ENCODE measurements around the gene KCP.

Gene KCP

DNA sequence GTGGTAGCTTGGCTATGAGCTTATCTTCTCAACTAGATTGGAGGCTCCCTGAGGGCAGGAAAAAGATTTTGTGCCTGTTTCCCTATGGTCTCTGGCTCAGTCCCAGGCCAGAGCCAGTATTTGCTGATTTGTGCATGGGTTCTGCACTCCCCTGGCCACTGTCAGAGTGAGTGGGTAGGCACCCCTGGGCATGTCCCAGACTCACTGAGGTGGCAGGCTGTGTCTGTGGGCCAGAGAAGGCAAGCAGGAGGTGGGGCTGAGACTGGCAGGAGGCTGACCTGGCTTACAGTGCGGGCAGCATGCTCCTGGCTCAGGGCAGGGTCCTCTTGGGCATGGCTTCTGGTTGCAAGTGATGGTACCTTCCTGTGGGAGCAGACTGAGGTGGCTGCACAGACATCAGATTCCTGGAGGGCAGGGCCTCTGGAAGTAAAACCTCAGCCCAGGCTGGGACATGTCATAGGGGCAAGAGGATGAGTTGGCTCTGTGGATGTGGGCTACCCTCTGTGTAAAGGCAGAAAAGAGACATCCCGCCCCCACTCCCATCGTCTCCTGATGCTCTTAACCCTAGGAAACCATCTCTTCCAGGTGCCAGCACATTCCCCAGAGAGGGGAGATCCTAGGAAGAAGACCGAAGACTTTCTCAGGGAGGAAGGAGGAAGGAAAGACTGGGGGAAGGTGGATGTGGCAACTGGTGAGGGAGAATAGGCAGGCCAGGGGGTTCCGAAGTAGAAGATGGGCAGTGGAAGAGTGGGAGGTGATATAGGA lies 4.3 kb downstream of the KCP start:
- DNase-seq (ENCODE audit: low spot score): no peak

DNA sequence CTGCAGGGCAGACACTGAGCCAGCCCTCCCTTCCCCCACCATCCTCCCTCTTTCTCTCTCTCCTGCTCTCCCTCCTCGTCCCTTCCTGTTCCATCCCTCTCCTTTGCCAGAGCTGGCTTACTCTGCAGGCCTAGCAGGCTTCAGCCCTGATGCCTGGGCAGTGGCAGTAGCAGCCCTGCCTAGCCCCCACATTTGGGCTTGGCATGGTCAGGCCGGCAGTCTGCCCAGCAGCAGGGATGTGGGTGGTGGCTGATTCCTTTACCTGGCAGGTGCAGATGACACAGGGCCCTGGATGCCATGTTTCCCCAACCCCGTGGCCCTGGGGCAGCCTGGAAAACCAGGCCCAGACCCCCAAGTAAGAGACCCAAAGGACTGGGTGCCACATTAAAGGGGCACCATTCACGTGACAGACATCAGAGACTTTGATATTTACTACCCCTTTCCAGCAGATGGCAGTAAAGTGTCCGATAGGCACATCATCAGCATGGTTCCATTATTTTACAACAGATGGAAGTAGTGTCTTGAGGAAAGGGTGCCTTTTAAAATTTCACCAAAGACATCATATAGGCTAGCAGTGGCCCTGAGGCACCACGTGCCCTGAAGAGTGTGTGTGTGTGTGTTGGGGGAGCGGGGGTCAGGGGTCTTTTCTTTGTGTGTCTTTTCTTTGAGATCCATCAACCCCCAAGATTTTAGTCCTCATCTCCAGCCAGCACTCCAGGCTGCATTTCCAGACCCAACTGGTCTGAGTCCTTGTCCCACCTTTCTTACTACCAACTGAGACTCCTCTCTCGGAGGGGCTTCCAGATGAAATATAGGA lies 5.9 kb downstream of the KCP start:
- peak; percentile 85 for DNase-seq (ENCODE audit: low spot score)

DNA sequence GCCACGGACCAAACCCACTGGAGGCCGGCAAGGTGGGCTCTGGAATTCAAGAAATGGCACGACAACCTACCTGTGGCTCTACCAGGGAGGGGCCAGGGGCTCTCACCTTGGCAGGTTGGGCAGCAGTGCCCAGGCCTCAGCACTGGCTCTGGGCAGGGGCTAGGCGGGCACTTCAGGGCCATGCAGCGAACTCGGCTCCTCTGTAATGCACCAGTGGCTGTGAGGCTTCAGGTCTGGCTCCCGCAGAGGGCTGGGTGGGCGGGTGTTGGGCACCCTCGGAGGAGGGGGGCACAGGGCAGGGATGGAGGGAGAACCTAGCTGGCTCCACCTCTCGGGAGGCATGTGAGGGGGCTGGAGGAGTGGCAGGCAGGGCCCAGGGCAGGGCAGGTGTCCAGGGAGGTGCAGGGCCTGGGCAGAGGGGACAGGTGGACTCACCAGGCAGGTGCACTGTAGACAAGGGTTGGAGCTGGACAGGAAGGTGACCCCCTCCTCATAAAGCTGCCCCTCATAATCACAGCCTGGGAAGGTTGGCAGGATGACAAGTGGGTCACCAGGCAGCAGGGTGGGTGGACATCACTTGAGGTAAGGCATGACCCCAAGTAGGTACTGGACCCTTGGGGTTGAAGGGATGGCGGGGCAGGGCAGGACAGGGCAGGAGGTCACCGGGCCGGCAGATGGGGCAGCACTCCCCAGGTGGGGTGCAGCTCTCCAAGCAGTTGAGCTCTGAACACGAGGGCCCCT lies 6.7 kb downstream of the KCP start:
- DNase-seq (ENCODE audit: low spot score): no peak

DNA sequence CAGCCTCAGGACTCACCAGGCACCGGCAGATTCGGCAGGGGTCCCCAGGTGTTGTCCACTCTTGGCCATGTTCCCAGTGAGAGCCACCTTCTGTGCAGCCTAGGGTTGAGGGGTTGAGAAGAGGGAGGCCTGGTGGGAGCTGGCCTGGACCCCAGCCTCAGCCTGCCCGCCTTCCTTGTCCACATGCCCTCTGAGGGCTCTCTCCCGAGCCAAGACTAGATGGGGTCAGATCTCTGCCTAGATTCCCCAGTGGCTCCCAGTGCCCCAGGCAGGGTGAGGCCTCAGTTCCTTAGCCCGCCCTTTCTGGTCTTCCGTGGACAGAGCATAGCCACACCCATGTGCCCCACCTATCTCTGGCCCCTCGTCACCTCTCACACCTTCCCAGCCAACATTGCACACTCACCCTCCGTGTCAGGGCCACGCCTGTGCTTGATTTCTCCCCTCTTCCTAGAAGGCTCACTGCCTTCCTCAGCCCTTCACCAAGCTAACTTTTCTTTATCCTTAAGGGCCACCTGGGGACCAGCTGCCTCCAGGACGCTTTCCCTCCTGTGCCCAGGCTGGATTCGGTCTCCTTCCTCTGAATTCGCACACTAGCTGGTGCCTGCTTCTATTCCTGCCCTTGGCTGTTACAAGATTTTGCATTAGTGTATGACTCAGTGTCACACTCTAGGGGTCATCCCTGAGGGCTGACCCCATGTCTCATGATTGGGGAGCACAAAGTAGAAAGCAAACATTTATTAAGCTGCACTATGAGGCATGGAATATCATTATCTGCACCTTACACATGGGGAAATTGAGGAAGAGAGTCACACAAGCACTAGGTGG lies 7.5 kb downstream of the KCP start:
- DNase-seq (ENCODE audit: low spot score): no peak

DNA sequence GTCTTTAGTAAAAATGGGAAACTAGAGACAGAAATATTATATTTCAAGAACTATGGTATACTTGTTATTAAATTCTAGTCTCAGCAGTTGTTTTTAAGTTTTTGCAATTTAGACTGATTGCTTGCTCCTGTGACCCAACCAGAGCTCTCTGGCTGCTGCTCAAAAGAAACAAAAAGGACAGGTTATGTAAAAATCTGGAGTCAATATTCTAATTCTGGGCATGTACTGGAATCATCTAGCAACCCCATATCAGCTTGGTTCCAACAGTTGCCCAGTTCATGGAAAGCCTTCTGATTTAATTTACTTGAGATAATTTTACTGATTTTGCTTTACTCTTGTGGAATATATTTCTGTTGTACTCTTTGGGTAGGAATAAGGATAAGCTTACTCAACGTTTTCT lies 10.3 kb downstream of the KCP start:
- no peak for DNase-seq (ENCODE audit: low spot score)

DNA sequence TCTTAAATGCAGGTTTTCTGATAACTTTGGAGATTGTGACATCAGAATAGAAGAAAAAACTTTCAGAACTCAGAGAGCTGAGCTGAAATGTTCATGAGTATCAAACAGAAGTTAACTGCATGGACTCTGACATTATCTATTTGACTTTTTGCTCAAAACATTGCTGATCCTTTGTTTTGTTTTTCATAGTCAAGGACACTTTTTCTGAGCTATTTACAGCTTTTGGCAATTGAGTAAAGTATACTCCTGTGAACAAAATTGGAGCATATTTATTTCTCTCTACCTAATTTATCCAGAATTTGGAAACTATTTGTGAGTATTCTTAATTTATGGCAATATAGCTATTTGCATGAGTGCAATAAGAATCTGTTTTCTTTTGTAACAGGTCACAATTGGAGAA lies 11.1 kb downstream of the KCP start:
- no peak for DNase-seq (ENCODE audit: low spot score)

DNA sequence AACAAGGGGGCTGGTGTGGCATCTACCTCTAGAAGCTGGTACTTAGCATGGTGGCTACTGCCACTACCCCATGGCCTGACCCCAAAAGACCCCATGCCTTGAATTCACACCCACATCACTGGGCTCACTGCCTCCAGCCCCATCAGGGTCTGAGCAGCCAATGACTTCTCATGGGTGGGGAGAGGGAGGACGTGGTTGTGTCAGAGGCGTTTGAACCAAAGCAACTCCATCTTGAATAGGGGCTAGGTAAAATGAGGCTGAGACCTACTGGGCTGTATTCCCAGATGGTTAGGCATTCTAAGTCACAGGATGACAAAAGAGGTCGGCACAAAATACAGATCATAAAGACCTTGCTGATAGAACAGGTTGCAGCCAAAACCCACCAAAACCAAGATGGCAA lies 15.2 kb downstream of the KCP start:
- DNase-seq (ENCODE audit: low spot score): no peak

DNA sequence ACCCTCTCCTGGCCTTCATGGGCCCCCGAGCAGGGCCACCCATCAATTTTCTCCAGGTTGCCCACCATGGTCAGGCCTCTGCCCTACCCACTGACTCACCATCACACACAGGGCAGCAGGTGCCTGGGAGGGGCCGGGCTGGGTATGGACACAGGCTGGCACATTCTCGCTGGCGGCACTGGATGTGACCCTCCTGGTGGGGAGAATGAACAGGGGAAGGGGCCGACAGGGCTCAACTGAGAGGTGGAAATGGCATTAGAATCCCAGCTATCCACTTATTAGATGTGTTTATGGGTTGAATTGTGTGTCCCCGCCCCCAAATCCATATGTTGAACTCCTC lies 16.4 kb downstream of the KCP start:
- DNase-seq (ENCODE audit: low spot score): no peak

DNA sequence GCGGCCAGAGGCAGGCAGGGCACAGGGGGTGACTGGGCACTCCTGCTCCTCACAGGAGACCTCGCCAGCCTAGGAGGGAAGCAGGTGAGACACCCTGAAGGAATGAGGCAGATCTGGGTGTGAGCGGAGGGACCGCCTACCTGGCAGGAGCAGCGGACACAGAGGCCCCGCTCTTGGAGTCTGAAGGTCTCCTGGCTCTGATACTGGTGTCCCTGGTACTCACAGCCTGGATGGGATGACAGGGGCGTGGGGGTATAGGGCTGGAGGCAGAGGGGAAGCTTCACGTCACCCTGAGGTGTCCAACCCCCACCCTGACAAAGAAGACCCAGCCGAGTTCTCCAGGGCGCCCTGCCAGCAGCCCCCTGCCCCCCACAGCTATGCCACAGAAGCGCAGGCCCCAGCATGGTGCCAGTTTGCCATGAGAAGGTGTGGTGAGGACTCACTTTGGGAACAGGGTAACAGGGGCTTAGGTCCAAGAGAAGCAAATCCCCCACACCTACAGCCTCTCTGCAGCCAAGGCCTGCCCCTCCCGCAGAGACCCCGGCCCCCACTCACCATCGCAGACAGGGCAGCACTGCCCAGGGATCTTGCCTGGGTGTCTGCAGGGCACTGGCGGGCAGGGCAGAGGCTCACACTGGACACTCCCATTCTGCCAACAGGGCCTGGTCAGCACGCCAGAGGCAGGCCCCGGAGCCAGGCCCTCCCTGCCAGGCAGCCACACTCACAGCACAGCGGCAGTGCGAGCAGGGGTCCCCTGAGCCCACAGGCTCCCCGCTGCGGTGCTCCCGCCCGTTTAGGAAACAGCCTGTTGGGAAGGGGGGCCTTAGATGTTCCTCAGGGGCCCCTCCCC lies 17.0 kb downstream of the KCP start:
- no peak for DNase-seq (ENCODE audit: low spot score)

DNA sequence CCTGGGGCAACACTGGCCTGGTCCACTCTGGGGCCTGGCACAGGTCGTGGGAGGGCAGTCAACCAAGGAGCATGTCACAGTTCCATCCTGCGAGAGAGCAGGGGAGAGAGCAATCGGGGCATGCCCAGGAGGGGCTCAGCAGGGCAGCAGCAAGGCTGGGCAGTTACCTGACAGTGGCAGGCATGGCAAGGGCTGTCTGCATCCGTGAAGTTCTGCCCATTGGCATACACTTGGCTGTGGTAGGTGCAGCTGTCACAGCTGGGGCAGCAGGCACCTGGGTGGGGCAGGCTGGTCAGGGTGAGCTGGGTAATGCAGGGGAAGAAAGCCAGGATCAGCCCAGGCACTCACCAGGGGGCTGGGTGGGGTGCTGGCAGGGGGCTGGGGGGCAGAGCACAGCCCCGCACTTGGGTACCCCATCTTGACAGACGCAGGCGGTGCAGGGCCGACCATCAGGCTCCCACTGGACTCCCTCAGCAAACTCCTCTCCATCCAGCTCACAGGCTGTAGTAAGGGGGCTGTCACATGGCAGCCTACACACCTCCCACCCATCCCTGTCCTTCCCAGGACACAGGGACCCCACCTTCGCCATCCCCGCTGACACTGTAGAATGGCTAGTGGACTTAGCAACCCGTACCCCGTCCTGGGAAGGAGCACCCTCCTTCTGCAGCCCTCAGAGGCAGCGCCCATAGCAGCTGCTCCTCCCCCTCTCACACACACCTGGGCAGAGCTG lies 17.8 kb downstream of the KCP start:
- no peak for DNase-seq (ENCODE audit: low spot score)

DNA sequence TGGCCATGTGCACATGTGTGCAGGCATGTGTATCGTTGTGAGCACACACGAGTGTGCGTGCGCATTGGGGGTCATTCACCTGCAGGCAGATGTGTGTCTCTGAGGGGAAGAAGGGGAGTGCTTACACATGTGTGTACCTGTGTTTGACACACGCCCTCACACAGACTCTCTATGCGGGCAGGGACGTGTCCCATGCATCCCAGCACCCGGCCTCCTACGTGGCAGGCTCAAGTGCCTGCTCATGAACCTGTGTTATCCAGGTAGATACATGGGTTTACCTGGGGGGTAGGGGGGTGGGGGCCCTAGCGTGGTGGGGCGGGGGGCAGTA lies 18.6 kb downstream of the KCP start:
- no peak for DNase-seq (ENCODE audit: low spot score)

DNA sequence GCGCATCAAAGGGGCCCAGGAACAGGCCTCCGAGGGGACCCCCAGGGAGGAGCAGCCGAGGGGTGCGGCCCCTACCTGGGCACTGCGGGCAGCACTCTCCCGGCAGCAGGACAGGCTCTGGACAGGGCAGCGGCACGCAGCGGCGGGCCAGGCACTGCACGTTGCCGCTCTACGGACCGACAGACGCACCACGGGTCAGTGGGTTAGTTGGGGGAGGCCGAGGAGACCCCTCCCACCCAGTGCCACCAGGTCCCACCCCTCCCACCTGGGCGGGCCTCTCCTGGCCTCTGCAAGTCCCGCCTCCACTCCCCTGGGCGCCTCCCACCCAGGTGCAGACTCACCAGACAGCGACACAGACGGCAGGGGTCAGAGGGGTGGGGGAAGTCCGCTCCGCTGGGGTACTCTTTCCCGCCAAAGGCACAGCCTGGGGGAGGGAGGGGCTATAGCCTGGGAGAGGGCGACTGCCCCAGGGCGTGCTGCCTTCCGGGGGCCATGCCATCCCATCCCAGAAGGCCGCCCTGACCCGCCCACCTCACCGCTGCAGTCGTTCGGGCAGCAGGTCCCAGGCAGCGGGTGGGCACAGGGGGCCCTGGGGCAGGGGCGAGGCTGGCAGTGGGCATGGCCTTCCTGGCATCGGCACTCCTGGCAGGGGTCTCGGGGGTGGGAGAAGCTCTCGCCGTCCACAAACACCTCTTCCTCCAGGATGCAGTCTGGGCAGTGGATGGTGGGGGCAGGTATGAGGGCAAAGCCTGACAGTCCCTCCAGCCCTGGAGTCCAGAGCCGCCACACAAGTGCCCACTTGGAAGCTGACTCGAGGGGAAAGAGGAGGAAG lies 19.2 kb downstream of the KCP start:
- DNase-seq (ENCODE audit: low spot score): no peak

DNA sequence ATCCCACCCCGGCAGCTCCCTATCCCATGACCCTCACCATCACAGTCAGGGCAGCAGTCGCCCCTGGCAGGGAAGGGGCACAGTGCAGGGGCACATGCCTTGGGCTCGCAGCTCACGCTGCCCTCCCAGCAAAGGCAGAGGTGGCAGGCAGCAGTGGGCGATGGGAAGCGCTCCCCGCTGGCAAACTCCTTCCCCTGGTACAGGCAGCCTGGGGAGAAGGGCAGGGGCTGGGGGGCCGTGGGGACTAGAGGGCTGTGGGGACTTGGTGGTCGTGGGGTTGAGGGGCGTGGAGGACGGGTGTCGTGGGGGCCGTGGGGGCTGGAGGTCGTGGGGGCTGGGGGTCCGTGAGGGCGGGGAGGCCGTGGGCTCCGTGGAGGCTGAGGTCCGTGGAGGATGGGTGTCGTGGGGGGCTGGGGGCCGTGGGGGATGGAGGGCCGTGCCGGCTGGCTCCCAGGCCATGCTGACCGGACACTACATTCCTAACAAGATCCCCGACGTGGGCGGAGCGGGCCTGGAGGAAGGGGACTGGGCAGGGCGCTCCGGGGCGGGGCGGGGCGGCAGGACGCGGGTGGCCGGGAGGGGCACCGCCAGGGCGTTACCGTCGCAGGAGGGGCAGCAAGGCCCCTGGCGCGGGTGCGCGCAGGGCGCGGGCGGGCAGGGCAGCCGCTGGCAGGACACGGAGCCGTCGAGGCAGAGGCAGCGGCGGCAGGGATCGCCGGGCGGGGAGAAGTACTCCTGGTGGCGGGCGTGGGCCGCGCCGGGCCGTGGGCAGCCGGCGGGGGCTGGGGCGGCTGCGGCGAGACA lies 20.0 kb downstream of the KCP start:
- no peak for DNase-seq (ENCODE audit: low spot score)

DNA sequence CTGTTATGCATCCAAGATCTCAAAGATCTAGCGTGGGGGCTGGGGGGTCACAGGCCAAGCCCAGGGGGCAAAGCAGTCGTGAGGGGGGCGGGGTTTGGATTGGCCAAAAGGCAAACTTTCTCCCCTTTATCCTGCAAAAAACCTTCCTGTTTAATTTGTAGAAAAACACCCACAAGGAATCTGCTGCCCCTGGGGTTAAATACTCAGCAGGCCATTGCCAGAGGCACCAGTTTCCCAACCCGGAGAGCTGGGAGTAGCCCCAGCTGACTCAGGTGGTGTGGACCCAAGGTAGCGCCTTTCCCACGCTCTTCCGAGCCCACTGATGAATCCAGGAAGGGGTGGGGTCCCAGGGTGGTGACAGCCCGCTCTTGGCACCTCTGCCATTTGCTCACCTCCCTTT lies 21.4 kb downstream of the KCP start:
- DNase-seq (ENCODE audit: low spot score): no peak

DNA sequence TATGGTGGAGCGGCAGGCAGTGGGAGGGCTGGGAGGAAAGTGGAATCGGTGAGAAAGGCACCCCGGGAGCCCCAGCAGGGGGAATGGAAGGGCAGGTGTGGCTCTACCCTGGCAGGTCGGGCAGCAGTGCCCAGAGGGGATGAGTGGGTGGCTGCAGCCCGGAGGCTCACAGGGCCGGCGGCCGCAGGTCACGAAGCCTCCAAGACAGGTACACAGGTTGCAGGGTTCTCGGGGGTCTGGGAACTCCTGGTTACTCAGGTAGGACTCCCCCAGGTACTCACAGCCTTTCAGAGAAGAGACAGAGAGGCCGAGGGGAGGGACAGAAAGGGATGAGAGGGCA lies 21.8 kb downstream of the KCP start:
- DNase-seq (ENCODE audit: low spot score): no peak

DNA sequence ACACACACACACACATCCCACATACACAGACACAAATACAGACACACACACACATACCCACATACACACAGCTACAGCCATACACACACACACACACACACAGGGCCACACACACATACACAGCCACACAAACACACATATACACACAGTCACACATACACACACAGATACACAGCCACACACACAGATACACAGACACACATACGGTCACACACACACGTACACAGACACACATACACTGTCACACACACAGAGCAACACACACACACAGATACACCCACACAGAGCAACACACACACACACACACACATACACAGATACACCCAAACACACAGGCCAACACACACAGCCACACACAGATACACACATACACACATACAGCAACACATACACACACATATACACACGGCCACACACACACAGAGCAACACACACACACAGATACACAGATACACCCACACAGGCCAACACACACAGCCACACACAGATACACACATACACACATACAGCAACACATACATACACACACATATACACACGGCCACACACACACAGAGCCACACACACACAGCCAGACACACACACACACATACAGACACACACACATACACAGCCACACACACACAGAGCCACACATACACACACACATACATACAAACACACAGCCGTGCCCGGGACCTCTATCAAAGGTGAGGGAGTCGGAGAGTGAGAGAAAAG lies 22.3 kb downstream of the KCP start:
- no peak for DNase-seq (ENCODE audit: low spot score)

DNA sequence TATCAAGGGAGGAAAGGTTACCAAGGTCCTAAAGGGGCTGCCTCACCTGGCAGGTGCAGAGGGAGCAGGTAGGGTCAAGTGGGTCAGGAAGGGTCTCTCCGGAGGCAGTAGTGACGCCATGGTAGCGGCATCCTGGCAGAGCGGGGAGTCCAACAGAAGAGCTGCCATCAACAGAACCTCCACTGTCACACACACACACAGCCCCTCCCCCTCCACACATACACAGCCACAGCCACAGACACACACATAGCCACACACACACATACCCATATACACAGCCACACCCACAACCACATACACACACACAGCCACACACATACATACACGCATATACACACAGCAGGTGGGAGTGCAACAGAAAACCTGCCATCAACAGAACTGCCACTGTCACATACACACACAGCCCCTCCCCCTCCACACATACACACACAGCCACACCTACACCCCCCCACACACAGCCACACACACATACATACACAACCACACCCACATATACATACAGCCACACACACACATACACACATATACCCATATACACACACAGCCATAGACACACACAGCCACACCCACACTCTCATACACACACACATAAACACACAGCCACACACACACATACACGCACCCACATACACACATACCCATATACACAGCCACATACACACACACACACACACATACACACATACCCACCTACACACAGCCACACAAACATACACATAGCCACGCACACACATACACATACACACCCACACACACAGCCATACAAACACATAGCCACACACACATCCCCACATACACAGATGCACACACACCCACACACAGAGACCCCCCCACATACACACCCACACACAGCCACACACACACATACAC lies 23.1 kb downstream of the KCP start:
- DNase-seq (ENCODE audit: low spot score): no peak
